Measurements from ENCODE around the gene CNTFR.

CNTFR gene

DNA sequence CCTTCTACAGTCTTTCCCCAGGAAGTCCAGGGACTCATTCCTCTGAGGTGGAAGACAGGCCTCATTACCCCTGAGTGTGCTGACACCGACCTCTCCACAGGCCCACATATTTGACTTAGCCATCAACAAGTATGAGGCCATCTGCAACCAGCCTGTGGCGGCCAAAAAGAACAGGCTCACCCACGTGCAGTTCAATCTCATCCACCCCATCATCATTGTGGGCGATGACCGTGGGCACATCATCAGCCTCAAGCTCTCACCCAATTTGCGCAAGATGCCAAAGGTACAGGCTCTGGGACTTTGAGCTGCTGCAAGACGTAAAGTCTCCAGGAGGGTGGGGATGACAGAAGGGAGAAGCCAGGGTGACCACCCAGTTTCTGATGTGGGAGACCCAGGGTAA, 72.3 kb downstream of the CNTFR start:
- DNase-seq (ENCODE audit: low read depth), result no peak
- no peak overlapping the region for H3K4me3 ChIP-seq (ENCODE audit: control insufficient read depth, low read depth, low read length)
- TF ChIP-seq CTCF (IDR thresholded peaks at IDR 0.05; ENCODE audit: control insufficient read depth, insufficient read depth, low read depth, low read length, missing control alignments), result no peak

GRCh38 chr9:34515959-34516358, 73.6 kb downstream of the CNTFR start:
- no peak overlapping the region for H3K4me3 ChIP-seq (ENCODE audit: control insufficient read depth, low read depth, low read length)
- no peak for DNase-seq (ENCODE audit: low read depth)
- TF ChIP-seq CTCF (IDR thresholded peaks at IDR 0.05; ENCODE audit: control insufficient read depth, insufficient read depth, low read depth, low read length, missing control alignments), result no peak

- H3K4me3 ChIP-seq (ENCODE audit: control insufficient read depth, low read depth, low read length), result no peak overlapping the region
- TF ChIP-seq CTCF (IDR thresholded peaks at IDR 0.05; ENCODE audit: control insufficient read depth, insufficient read depth, low read depth, low read length, missing control alignments), result no peak
- no peak for DNase-seq (ENCODE audit: low read depth)
These were observed 74.7 kb downstream of the CNTFR start for GRCh38 chr9:34514816-34515215.

GRCh38 chr9:34514401-34514800, 75.1 kb downstream of the CNTFR start:
- TF ChIP-seq CTCF (IDR thresholded peaks at IDR 0.05; ENCODE audit: control insufficient read depth, insufficient read depth, low read depth, low read length, missing control alignments), result no peak
- no peak for DNase-seq (ENCODE audit: low read depth)
- no peak overlapping the region for H3K4me3 ChIP-seq (ENCODE audit: control insufficient read depth, low read depth, low read length)

- no peak for TF ChIP-seq CTCF (IDR thresholded peaks at IDR 0.05; ENCODE audit: control insufficient read depth, insufficient read depth, low read depth, low read length, missing control alignments)
- H3K4me3 ChIP-seq (ENCODE audit: control insufficient read depth, low read depth, low read length), result no peak overlapping the region
- DNase-seq (ENCODE audit: low read depth), result no peak
These were observed 75.8 kb downstream of the CNTFR start for GRCh38 chr9:34513567-34514214.

DNA sequence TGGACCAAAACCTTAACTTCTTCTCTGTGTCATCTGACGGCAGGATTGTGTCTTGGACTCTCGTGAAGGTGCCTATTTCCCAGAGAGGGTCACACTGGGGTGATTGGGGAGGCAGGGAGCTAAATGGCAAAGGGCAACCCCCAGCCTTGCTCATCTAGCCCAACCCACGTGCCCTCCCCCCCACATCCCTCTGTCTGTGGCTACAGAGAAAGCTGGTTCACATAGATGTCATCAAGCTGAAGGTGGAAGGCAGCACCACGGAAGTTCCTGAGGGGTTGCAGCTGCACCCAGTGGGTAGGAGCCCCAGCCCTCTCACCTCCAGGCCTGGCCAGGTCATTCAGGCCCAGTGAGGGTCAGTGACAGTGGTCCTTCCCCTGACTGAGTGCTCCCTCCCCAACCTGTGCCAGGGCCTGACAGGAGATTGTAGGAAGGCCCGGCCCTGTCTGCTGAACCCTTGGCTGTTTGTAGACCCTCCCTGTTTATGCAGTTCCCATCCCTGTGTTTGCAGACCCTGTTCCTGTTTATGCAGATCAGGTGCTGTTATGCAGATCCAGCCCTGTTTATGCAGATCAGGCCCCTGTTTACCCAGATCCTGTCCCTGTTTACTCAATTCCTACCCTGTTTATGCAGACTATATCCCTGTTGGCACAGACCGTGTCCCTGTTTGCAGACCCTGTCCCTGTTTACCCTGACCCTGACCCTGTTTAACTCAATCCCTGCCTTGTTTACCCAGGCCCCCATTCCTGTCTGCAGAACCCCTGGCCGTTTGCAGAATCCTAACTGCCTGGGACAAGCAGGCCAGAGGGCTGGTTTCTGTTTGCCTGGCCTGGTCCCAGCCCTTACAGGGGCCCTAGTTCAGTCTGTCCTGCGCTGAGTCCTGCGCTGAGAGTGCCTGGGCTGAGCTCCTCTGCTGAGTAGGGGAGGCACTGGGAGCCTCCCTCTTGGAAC, 77.1 kb downstream of the CNTFR start:
- TF ChIP-seq CTCF (IDR thresholded peaks at IDR 0.05; ENCODE audit: control insufficient read depth, insufficient read depth, low read depth, low read length, missing control alignments), result no peak

More for the DNA sequence above, 77.1 kb downstream of the CNTFR start:
- DNase-seq (ENCODE audit: low read depth), result no peak
- no peak overlapping the region for H3K4me3 ChIP-seq (ENCODE audit: control insufficient read depth, low read depth, low read length)

Measured in AG09309 (cell line).